Lung microvascular endothelial cell (primary cell): ENCODE data around the gene GLO1. TPM values are rescaled to one million over a fixed set of nuclear protein-coding genes. Genes with fewer than 3 reads are reported as not detected.

Source experiments
- DNase-seq, 2 donors: peaks; one replicate each; pipeline versions ENCODE4 v3.0.0 to v3.0.0-alpha.2; 2010; ENCODE audit warnings: low read depth in 2 of 2
- total RNA-seq: library from RNA; depleted of rRNA; stranded (reverse); fragments of >200 nt; gene quantifications from 2 replicates; pipeline ENCODE4 v1.2.1, GENCODE V29; 2014

The GLO1 gene
- total RNA-seq = 76.0 and 91.3 TPM in 2 replicates

DNA sequence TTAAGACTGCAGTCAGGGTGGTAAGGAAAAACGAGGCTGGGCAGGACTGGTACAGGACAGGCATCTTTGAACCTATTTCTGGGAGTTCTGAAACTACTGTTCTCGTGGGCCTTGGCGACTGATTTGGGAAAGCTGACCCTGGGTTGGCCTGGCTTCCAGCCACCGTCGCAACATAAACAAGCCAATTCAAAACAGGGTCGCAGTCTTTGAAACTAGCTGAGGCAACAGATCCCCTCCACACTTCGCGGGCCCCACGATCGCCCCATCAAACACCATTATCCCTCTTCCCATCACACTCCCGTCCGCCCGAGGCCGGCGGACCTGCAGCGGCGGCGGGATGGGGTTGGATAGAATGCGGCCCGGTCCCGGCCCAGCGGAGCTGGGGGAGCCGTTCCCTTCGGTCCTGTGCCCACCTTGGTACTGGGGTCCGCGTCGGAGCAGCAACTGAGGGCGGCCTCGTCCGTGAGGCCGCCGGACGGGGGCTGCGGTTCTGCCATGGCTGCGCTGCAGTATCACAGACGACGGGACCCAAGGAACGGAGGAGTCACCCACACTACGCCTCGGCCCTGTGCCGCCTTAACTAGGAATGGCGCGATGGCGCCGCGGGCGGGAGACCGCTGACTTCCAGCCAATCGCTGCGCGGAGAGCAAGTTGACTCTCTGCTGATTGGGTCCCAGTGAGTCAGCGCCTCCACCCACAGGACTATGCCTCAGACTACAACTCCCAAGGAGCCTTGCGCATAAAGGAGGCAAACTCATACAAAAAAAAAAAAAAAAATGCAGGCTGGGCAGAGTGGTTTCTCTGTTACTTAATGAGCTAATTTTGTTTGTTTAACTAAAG lies at the start of gene GLO1:
Gene GLO1 (minus strand): TSS at position 588 of the 840 bp plus-strand sequence. CDS start 91 bp downstream, at position 497.
- DNase-seq = peak; percentile 98 to 99

DNA sequence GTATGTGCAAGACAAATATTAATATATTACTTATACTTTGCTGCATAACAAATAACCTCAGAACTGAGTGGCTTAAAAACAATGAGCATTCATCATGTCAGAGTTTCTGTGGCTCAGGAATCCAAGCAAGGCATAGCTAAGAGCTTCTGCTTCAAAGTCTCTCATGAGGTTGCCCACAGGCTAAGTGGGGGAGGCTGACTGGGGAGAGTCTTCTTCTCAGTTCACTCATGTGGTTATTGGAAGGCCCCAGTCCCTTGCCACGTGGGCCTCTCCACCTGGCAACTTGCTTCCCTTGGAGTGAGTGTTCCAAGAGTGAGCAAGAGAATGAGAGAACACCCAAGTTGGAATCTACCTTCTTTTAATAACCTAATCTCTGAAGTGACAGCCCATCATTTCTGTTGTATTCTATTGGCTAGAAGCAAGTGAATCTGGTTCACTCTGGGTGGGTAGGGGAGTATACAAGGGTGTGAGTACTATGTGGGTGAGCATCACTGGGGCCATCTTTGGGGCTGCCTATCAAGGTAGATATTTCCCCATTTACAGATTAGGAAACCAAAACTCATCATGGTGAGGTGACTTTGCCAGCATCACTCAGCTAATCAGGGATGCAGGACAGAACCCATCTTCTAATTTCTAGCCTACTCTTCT lies 48.1 kb upstream of the GLO1 start:
- DNase-seq = no peak

DNA sequence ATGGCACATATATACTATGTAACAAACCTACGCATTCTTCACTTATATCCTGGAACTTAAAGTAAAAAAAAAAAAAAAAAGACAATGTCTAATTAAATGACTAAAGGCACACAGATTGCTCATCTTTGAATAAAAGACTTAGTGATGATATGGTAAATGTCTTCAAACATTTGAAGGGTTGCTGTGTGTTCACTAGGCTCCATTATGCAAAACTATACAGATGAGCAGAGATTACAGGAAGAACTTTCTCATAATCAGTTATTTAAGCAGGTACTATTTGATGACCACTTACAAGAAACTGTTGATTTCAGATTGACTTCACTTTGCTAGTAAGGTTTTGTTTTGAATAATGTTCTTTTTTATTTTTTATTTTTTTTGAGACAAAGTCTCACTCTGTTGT lies 46.5 kb upstream of the GLO1 start:
- no peak for DNase-seq

DNA sequence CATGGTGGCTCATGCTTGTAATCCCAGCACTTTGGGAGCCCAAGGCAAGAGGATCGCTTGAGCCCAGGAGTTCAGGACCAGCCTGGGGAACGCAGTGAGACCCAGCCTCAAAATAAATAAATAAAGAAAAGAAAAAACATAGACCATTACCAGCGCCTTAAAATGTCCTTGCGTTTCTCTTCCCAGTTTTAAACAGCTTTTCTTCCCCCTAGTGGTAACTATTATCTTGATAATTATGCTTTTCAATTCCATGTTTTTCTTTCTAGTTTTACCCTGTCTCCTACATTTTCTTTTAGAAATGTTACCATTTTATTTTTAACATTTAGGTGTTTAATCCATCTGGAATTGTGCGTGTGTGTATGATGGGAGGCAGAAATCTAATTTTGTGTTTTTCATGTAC lies 36.6 kb upstream of the GLO1 start:
- peak in 1 of 2 donors; percentile 14 for DNase-seq

DNA sequence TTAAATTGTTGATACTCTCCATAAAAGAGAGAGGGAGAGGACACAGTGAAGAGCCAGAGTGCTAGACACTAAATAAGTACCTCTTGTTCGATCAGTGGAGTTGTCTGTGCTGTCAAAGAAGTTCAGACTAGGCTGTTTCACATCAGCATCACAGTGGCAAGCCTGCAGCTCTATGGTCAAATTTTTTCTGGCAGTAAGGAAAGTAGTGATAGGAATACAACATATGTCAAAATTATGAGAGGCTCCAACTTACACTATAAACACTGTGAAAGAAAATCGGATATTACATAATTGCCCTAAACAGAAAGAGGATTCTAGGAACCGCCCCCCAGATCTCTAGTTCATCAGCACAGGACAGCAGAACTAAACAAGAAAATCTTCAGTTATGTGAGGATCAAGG lies 35.3 kb upstream of the GLO1 start:
- no peak for DNase-seq

DNA sequence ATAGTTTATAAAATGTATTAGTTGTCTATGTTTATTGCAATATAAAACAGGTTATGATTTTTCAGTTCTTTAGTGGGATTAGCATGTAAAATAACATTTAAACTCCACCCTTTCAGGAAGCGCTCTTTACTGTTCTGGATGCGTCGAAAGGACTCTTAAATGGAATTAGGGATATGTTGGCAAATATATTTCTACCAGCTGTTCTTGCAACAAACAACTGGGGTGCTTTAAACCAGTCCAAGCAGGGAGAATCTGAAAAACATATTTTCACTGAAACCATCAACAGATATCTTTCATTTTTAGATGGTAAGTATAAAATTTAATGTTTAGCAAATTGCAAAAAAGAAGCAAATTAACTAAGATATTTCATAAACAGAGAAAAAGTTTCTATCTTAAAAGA lies 34.0 kb upstream of the GLO1 start:
- DNase-seq = no peak

DNA sequence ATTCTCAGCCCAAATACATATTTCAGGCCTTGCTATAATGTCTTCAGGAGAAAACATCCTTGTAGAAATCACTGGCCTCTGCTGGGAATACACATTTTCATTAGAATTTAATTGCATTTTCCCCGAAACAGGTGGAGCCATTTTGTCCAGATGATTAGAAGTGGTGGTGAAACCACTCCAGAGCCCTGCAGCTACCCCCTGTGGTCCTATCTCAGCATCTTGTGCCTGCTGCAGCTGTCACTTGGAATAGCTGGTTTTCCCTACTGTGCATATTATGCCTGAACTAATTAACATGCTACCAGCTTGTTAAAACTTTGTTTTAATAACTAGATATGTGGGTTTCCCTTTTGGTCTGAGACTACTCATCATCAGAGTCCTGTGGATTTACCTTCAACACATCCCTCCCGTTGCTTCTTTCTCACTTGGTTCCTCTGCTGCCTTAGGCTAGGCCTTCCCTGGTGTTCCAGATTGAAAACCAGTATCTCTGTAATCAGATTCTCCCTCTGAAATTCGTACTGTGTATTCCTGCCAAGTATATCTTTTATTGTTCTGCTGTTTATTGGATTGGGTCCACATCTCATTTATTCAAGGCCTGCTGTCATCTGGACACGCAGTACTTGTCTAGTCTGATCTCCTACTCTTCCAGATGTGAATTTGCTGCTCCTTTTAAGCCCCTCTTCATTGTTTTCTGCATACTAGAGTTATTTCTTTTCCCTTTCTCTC lies 27.4 kb upstream of the GLO1 start:
- peak; percentile 20 for DNase-seq

DNA sequence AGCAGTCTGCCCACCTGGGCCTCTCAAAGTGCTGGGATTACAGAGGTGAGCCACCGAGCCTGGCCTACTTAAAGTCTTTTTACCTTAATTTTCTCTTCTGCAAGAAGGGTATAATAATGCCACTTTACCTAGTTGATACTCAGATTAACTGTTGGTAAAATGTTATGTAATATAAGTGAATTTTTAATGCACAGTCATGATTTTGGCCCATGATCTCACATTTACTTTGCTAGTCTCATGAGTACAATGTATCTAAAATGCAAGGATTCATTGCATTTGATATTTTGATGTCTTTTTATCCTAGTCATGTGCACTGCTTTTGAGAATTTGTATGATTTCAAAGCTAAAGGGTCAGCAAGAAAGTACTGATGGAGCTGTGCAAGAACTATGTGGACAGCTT lies 25.3 kb upstream of the GLO1 start:
- DNase-seq = no peak

DNA sequence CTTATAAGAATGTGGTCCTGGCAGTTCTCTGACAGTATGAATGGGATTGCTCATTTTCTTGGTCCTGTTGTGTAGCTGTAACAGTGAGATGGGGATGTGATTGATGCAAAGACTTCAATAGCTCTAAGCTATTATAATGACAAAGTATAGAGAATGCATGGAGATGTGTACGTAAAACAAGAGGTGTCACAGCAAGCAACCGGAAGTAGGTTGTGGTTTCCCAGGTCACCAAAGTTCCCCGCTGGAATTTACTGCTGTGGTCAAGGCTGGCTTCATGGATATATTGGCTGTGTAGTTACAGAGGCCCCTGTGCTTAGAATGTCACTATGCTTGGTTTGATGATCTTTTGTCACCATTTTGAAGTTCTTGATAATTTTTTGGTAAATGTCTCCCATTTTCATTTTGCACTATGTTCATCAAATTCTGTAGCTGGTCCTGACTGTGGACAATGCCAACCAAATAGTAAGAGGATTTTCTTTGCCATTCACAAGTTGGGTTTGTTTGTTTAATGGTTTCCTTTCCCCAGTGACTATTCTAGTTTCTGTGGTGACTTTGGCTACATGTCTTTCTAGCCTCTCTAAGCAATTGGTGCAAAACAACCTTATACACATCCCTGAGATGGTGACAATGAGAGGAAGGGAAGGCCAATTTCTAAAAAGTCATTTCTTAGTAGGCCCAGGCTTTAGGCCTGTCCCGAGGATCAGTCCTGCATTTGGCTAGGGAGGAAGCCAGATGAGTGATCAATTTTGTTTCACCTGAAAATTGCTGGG lies 22.7 kb upstream of the GLO1 start:
- peak in 1 of 2 donors; percentile 73 for DNase-seq

DNA sequence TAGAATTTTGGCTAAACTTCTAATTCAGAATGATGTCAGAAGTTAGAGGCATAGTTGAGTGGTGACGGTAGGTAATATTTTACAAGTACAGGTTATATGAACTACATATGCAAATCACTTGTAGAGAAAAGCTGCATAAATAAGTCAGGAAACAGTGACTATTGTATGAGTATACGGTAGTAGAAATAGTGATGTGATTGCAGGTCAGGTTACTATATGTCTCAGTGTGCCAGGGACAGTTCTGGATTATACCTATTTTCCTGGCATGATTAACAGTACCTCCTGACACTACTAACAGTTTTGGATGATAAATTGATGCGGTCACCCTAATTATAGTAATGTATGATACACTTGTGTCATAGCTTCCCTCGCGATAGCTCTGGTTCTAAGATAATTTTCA lies 21.4 kb upstream of the GLO1 start:
- no peak for DNase-seq

DNA sequence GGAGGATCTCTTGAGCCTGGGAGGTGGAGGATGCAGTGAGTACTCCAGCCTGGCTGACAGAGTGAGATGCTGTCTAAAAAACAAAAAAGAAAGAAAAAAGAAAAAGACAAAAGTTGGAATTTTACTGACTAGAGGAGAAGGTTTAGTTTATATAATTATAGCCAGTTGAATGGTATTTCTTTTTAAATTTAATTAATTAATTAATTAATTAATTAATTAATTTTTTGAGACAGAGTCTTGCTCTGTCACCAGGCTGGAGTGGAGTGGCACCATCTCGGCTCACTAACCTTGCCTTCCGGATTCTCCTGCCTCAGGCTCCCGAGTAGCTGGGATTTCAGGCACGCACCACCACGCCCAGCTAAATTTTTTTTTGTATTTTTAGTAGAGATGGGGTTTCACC lies 20.8 kb upstream of the GLO1 start:
- no peak for DNase-seq

DNA sequence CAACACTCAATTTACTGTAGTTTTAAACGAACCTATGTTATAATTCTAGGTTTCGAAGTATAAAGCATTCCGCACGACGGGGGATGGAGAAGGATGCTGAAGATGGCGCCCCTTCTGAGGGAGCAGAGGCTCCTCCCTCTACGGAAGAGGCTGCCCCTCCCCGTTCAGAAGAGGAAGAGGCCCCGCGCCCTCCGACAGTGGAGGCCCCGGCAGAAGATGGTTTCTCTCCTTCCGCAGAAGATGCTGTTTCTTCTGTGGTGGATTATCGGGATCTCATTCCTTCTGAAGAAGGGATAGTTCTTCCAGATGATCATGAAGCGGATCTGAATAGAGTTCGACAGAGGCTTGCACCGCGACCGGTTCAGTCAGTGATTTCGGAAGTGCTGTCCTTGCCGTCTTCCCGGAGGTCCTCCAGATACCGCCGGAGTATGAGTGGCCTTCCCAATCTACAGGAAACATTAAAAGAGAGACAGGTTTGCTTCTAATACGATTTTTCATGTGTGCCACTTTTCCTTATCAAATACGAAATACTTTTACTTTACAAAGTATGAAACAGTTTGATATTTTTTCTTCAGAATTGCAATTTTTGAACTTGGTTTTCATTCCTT lies 19.9 kb upstream of the GLO1 start:
- DNase-seq = no peak

DNA sequence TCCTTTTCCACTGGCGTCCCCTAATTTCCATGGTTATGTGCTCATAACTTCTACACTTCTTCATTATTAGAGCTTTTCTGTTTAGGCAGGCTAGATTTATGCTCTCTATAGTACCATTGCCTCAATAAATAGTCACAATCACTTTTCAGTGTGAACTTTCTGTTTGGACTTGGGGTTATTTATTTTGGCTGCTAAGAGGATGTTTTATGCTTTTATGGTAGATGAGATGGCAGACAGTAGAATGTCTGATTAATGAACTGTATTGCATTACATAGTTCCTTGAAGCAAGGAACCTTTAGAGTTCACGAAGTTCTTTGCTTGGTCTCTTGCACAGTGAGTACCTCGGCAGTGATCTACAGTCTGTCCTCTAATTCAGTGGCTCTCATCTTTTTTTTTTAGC lies 19.1 kb upstream of the GLO1 start:
- DNase-seq = no peak

DNA sequence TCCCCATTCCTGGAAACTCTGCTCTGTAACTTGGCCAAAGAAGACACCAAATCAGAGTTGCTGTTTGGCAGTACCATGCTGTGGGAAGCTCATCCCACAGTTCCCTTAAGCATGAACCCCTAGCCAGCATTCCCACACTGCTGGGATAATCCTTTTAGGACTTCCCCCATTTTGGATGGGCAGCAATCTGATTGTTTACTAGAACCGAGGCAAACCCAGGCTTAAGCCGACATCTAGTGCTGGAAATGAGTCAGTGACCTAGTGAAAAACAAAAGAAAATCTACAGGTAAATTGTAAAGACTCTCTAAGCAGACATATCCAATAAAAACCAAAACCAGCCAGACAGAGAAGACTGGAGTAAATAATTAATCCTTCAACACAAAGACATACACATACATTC lies 17.4 kb upstream of the GLO1 start:
- DNase-seq = peak; percentile 34 to 64

DNA sequence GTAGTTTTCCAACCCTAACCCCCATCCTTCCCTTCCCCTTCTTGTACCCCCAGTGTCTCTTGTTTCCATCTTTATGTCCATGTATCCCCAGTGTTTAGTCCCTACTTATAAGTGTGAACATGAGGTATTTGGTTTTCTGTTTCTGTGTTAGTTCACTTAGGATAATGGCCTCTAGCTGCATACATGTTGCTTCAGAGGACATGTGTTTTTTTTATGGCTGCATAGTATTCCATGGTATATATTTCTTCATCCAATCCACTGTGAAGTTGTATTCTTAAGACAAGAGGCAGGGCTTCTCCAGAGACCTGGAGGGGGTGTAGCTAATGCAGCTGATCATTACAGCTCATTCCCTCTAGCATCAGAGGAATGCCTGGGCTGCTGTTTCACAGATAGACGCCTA lies 16.4 kb upstream of the GLO1 start:
- DNase-seq = no peak

DNA sequence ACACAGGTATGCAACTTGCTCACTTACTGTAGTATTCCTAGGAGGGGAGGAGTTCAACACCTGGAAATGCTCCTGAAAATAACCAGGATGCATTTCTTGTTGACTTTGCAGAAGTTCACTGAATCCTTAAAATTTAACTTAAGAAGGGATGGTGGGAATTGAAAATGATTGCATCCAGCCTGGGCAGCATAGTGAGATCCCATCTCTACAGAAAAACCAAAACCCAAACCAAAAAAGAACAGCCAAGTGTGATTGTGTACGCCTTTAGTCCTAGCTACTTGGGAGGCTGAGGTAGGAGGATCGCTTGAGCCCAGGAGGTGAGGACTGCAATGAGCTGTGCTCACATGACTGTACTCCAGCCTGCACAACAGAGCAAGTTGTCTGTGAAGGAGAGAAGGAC lies 13.9 kb upstream of the GLO1 start:
- no peak for DNase-seq

DNA sequence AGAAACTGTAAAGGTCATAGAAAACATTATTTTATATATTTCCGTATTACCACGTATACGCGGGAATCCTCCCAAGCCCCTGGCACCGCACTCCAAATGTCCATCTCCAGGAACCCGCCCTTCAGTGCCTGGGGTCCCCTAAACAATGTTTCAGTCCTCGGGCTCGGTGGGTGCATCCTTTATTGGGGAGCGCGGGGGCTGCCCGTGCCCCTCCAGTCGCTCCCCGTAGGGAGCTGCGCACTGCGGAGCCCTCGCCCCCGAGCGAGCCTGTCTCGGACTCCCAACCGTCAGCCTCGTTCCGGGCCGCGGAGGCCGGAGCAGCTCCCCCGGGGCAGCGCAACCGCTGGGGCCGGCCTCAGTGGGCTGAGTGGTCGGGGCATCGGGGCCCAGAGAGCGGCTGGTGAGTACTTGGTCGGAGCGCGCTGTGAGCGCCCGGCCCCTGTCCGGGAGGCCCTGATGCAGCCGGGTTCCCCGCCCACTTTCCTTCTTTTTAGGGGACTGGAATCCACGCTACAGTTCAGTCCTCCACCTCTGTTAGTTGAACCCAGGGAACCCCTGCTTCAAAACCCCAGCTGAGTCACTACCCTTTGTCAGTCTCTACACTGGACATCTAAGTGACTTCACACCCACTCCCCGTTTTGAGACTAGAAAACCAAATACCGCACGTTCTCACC lies 12.2 kb upstream of the GLO1 start, which contains the start of gene DNAH8:
Gene DNAH8 (plus strand): TSS at position 296 of the 674 bp plus-strand sequence. CDS start 7,499 bp downstream, outside the sequence.
- DNase-seq = peak; percentile 9 to 22

DNA sequence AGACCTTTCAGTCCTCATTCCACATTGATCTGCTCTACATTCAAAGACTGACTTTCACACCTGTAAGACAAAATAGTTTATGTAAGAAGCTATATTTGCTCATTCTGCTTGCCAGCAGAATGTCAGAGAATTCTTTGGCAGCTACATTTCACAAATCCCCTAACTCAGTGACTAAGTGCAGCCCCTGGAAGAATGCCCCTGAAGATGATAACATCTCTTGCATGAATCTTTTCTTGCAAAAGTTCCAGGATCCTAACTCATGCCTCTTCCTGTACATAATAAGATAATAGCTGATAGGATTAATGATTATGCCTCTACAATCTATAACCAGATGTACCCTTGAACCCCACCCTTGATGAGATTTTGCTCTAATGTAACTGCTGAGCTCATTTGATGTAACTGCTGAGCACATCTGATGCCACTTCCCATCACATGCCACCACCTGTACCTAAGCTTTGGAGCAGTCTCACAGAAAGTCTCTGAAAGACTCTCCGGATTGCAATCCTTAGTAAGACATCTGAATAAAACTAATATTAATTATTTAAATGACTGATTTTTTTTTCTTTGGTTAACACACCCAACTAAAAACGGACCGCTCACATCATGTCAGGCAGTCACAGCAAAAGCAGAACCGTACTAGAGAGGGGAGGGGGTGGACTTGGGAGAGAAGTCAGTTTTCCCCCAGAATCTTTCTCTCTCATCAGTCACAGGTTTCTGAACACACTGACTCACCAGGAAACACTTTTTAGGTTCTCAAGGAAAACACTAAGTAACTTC lies 11.5 kb upstream of the GLO1 start:
- DNase-seq = peak in 1 of 2 donors; percentile 49

DNA sequence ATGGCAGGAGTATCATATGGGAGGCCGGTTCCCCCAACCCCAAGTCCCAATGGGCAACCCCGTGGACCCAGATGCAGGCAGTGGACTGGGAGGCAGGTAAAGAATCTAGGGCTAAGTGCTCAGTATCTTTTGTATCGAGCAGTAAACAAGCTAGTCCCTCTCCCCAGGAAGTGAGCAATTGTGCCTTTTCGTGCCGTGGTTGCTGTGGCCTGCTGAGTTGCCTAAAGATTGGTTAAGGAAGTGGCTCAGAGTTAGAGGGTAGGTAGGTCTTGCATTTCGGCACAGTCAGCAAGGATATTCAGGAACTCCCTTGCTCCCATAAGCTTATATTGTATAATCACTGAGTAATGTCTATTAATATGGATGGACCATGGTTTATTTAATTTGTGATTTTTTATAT lies 10.9 kb upstream of the GLO1 start:
- peak in 1 of 2 donors; percentile 72 for DNase-seq

DNA sequence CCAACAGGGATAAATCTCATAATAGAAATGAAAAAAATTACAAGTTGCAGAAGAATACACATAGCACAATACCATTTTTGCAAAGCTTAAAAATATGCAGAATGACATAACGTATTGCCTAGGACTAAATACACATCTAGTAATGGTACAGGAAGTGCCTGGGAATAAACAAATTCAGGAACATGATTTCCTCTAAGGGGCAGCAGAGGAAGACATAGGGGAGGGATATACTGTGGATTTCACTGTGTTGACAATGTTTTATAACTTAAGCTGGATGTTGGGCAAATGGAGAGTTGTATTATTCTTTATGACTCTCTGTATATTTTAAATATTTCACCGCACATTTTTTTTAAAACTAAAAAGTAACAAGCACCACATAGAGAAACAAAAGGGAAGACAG lies 5.6 kb upstream of the GLO1 start:
- peak; percentile 22 to 83 for DNase-seq
